ENCODE results near the gene LITAF.

DNA sequence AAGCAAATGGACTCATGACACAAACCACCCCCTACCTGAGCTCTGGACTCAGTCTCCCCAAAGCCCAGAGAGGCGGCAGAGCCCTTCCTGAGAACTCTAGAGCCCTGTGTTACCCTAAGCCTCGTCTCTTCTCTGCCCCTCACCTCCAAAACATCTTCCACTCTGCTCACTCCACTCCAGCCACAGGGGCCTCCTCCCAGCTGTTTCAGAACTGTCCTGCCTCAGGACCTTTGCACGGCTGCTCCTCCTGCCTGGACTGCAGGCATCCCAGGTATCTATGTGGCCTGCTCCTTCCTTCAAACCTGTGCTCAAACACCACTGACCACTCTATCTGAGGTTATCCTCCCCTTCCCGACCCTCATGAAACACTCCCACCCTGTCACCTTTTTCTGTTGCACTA lies 12.9 kb upstream of the LITAF start:
- TF ChIP-seq, protein P1, sequence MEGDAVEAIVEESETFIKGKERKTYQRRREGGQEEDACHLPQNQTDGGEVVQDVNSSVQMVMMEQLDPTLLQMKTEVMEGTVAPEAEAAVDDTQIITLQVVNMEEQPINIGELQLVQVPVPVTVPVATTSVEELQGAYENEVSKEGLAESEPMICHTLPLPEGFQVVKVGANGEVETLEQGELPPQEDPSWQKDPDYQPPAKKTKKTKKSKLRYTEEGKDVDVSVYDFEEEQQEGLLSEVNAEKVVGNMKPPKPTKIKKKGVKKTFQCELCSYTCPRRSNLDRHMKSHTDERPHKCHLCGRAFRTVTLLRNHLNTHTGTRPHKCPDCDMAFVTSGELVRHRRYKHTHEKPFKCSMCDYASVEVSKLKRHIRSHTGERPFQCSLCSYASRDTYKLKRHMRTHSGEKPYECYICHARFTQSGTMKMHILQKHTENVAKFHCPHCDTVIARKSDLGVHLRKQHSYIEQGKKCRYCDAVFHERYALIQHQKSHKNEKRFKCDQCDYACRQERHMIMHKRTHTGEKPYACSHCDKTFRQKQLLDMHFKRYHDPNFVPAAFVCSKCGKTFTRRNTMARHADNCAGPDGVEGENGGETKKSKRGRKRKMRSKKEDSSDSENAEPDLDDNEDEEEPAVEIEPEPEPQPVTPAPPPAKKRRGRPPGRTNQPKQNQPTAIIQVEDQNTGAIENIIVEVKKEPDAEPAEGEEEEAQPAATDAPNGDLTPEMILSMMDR (IDR thresholded peaks at IDR 0.05; ENCODE audit: borderline replicate concordance, extremely low read depth, low read length, poor library complexity, severe bottlenecking) = no peak
- TF ChIP-seq EZH2 (IDR thresholded peaks at IDR 0.05; ENCODE audit: borderline replicate concordance, low read depth, low read length, severe bottlenecking) = no peak

Data from DND-41 (cell line).